ENCODE results near the gene TMPRSS11F.

The TMPRSS11F gene

GRCh38 chr4:68148800-68149685, 19.4 kb upstream of the TMPRSS11F start:
- H3K27ac ChIP-seq = no peak overlapping the region
- TF ChIP-seq CTCF (IDR thresholded peaks at IDR 0.05) = no peak
- H3K4me3 ChIP-seq (ENCODE audit: low read depth, low read length) = no peak overlapping the region
- no peaks in the 10 kb centered on the region for H3K9me3 ChIP-seq (ENCODE audit: control insufficient read depth, low read length)
- no peaks in the 10 kb centered on the region for H3K4me1 ChIP-seq
- H3K79me2 ChIP-seq = no peaks in the 10 kb centered on the region
- H3K9ac ChIP-seq = no peak overlapping the region
- H3K4me2 ChIP-seq (ENCODE audit: low read length) = no peak overlapping the region
- H2AFZ ChIP-seq = no peak overlapping the region
- H3K27me3 ChIP-seq (ENCODE audit: control insufficient read depth, insufficient read depth, low read length) = no peaks in the 10 kb centered on the region
- H3K36me3 ChIP-seq (ENCODE audit: control insufficient read depth, insufficient read depth, low read length) = no peaks in the 10 kb centered on the region

- Histone ChIP-seq H3K4me2 (ENCODE audit: low read length) (no peak overlapping the region), H3K27ac (no peak overlapping the region), H3K27me3 (ENCODE audit: control insufficient read depth, insufficient read depth, low read length) (no peaks in the 10 kb centered on the region), H3K4me1 (no peaks in the 10 kb centered on the region), H3K36me3 (ENCODE audit: control insufficient read depth, insufficient read depth, low read length) (no peaks in the 10 kb centered on the region), H3K9ac (no peak overlapping the region), H3K79me2 (no peaks in the 10 kb centered on the region), H3K4me3 (ENCODE audit: low read depth, low read length) (no peak overlapping the region), H3K9me3 (ENCODE audit: control insufficient read depth, low read length) (no peaks in the 10 kb centered on the region), H2AFZ (no peak overlapping the region)
- TF ChIP-seq CTCF (IDR thresholded peaks at IDR 0.05) = no peak
Measured at GRCh38 chr4:68147079-68147478, 17.4 kb upstream of the TMPRSS11F start.

GRCh38 chr4:68145261-68145660, 15.6 kb upstream of the TMPRSS11F start:
- no peaks in the 10 kb centered on the region for H3K36me3 ChIP-seq (ENCODE audit: control insufficient read depth, insufficient read depth, low read length)
- no peak overlapping the region for H3K9ac ChIP-seq
- no peaks in the 10 kb centered on the region for H3K4me1 ChIP-seq
- no peak overlapping the region for H3K4me3 ChIP-seq (ENCODE audit: low read depth, low read length)
- H3K27ac ChIP-seq = no peak overlapping the region
- TF ChIP-seq CTCF (IDR thresholded peaks at IDR 0.05) = no peak
- H3K79me2 ChIP-seq = no peaks in the 10 kb centered on the region
- no peaks in the 10 kb centered on the region for H3K27me3 ChIP-seq (ENCODE audit: control insufficient read depth, insufficient read depth, low read length)
- no peak overlapping the region for H2AFZ ChIP-seq
- H3K9me3 ChIP-seq (ENCODE audit: control insufficient read depth, low read length) = no peaks in the 10 kb centered on the region
- H3K4me2 ChIP-seq (ENCODE audit: low read length) = no peak overlapping the region

GRCh38 chr4:68141852-68142251, 12.2 kb upstream of the TMPRSS11F start:
- TF ChIP-seq CTCF (IDR thresholded peaks at IDR 0.05) = no peak
- no peaks in the 10 kb centered on the region for H3K79me2 ChIP-seq

GRCh38 chr4:68132342-68132741, 2.7 kb upstream of the TMPRSS11F start:
- Histone ChIP-seq H2AFZ (no peak overlapping the region), H3K9ac (no peak overlapping the region), H3K27me3 (ENCODE audit: control insufficient read depth, insufficient read depth, low read length) (no peaks in the 10 kb centered on the region), H3K79me2 (no peaks in the 10 kb centered on the region), H3K27ac (no peak overlapping the region), H3K4me3 (ENCODE audit: low read depth, low read length) (no peak overlapping the region), H3K4me2 (ENCODE audit: low read length) (no peak overlapping the region), H3K36me3 (ENCODE audit: control insufficient read depth, insufficient read depth, low read length) (no peaks in the 10 kb centered on the region), H3K9me3 (ENCODE audit: control insufficient read depth, low read length) (no peaks in the 10 kb centered on the region), H3K4me1 (no peaks in the 10 kb centered on the region)
- no peak for TF ChIP-seq CTCF (IDR thresholded peaks at IDR 0.05)

More at GRCh38 chr4:68141852-68142251, 12.2 kb upstream of the TMPRSS11F start:
- H3K36me3 ChIP-seq (ENCODE audit: control insufficient read depth, insufficient read depth, low read length) = no peaks in the 10 kb centered on the region
- H3K27me3 ChIP-seq (ENCODE audit: control insufficient read depth, insufficient read depth, low read length) = no peaks in the 10 kb centered on the region
- H3K4me2 ChIP-seq (ENCODE audit: low read length) = no peak overlapping the region
- no peak overlapping the region for H2AFZ ChIP-seq
- H3K9ac ChIP-seq = no peak overlapping the region
- no peaks in the 10 kb centered on the region for H3K9me3 ChIP-seq (ENCODE audit: control insufficient read depth, low read length)
- H3K4me1 ChIP-seq = no peaks in the 10 kb centered on the region
- H3K27ac ChIP-seq = no peak overlapping the region
- H3K4me3 ChIP-seq (ENCODE audit: low read depth, low read length) = no peak overlapping the region
